ENCODE data around the gene LAMP2.
"Not testable (repeated sequence)": the region's sequence is repeated elsewhere in the genome, so short reads cannot be mapped to it uniquely, and the experiment has no call there.

Gene LAMP2

DNA sequence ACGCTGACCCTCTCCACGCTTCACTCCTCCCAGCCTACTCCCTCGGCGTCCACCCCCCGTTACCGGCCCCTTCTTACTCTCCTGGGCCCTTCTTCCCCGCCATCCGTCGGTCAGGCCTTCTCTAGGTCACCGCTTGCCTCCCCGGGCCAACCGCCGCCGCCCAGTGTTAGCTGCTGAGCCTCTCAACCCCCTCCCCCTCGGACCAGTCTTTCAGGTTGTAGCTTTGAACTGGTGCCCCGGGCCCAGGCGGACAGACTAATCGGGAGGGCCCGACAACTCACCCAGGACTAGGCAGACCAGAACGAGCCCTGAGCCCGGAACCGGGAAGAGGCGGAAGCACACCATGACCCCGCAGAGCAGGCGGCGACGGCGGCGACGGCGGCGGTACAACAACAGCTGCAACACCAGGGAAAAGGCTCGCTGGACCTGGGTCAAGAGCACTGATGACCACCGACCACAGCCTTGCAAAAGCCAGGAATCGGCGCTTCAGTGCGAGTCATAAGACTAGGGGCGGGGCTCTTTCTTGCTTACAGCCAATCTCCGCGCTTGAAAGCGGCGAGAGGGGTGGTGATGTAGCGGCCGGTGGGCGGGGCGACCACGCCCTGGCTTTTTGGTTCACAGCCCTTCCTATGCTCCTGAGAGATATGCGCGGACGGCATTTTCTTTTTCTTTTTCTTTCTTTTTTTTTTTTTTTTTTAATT, at the start of gene LAMP2:
Gene LAMP2, minus strand, starts transcription at position 472 of the 701 bp plus-strand sequence. Its CDS starts 127 bp downstream, at position 345.
- DNase-seq: peak; percentile 73 to 77

DNA sequence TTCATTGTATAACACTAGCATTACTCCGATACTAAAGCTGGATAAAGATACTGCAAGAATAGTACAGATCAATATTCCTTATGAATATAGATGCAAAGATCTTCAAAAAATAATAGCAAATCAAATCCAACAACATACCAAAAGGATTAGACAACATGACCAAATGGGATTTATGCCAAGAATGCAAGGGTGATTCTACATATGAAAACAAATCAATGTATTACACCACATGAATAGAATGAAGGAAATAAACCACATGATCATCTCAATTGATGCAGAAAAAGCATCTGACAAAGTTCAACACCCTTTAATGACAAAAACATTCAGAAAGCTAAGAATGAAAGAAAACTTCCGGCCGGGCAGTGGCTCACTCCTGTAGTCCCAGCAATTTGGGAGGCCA, 48.8 kb upstream of the LAMP2 start:
- DNase-seq: no peak

DNA sequence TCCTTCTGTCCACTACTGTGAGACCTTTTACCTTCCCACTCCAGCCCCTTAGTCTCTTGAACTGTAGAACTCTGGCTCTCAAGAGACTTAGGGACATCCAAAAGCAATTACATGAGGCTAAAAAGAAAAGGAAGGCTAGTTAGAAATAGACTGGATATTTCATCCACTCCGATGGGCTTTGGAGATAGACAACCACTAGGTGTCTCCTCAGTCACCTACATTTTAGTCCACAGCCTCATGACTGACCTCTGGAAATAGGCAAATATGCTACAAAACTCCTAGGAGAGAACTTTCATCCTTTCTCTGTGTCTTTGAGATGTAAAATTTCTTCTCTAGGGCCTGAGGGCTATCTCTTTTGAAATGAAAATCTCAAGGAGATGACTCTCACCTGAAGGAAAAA, 45.1 kb upstream of the LAMP2 start:
- DNase-seq: no peak

DNA sequence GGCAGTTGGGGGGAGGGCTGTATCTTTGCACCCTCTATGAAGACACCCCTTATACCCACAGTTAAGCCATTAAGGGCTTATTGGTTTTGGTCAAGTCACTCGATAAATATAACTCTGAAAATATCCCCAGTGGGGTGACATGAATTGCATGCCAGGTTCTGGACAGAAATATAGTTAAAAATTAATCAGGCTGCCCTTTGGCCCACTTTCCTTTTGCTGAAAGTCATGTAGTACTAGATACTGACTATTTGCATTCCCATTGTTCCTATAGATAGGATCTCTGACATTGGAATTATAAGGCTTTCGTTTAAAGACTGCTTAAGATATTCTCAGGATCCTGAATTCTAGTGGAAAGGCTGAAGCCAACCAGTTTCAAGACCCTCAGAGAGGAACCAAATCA, 43.5 kb upstream of the LAMP2 start:
- no peak for DNase-seq

DNA sequence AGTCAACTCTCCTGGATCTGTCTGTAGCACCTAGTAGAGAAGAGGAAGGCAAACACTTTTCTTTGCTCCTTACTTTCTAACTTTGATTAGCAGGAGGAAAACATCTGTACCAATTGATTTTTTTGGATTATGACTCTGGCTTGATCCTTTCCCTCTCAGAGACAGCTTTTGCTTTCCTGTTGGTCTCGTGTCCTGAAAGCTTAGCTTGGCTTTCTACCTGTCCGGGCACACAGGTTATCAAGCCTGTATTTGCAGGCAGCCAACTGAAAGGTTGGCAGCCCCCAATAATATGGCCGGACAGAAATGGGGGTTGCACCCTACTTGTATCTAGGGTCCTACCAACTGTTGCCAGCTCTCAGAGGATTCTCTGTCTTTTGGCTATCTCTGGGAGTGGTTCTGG, 43.1 kb upstream of the LAMP2 start:
- no peak for DNase-seq

DNA sequence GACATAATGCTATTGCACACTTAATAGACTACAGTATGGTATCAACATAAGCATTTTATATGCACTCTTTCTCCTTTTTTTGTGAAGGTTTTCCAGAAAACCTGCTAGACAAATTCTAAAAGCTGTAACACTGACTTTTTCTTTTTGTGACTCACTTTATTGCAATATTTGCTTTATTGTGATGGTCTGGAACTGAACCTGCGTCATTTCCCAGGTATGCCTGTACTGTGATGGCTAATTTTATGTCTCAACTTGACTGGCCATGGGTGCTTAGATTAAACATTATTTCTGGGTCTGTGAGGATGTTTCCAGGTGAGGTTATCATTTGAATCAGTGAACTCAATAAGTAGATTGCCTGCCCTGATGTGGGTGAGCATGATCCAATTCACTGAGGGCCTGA, 35.5 kb upstream of the LAMP2 start:
- DNase-seq: no peak

DNA sequence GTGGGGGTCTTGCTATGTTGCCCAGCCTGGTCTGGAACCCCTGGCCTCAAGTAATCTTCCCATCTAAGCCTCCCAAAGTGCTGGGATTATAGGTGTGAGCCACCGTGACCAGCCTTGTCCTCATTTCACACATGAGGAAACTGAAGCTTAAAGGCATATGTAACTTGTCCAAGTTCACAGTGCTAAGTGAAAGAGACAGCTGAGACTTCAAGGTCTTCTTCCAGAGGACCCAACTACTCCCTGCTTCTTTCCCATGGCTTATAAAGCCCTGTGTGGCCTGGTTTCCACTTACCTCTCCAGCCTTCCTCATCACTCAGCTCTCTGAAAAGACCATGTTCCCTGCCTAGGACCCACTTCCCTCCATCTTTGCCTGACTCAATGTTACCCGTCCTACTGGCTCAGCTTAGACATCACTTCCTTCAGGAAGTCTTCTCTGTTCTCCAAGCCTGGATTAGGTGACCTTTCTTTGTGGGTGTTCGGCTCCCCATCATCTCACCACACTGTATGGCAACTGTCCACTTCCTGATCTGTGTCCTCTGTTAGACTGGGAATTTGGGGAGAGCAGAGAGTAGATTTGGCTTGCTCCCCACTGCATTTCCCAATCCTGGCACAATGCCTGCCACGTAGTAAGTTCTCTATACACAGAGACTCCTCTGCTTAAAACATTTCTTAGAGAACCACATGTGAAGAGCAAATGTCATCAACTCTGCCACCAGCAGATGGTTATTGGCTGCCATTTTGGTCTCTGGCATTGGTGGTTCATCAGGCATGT, 30.4 kb upstream of the LAMP2 start:
- DNase-seq: no peak

DNA sequence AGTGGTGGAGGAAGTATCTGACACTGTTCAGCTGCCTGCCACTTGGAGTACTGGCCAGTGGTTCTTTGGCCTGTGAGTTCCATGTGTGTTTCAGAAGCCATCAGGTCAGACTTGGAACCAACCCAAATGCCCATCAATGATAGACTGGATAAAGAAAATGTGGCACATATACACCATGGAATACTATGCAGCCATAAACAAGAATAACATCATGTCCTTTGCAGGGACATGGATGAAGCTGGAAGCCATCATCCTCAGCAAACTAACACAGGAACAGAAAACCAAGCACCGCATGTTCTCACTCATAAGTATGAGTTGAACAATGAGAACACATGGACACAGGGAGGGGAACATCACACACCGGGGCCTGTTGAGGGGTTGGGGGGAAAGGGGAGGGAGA, 21.0 kb upstream of the LAMP2 start:
- DNase-seq: not testable (repeated sequence)

DNA sequence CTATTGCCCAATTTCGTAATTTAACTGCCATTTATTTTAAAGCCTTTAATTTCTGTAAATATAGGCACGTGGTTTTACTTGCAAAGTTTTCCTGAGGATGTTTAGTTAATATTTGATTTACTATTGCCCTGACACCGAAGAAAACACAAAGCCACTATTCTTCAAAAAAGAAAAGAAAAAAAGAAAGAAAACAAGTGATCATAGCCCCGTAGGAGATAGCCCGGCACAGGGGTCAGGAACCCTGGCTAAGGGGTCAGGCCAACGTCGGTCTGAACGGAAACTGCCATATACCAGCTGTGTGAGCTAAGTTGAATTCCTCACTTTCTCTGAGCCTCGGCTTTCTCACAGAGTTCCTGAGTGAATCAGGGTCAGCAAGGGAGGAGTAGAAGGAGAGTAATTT, 17.7 kb upstream of the LAMP2 start:
- DNase-seq: no peak

DNA sequence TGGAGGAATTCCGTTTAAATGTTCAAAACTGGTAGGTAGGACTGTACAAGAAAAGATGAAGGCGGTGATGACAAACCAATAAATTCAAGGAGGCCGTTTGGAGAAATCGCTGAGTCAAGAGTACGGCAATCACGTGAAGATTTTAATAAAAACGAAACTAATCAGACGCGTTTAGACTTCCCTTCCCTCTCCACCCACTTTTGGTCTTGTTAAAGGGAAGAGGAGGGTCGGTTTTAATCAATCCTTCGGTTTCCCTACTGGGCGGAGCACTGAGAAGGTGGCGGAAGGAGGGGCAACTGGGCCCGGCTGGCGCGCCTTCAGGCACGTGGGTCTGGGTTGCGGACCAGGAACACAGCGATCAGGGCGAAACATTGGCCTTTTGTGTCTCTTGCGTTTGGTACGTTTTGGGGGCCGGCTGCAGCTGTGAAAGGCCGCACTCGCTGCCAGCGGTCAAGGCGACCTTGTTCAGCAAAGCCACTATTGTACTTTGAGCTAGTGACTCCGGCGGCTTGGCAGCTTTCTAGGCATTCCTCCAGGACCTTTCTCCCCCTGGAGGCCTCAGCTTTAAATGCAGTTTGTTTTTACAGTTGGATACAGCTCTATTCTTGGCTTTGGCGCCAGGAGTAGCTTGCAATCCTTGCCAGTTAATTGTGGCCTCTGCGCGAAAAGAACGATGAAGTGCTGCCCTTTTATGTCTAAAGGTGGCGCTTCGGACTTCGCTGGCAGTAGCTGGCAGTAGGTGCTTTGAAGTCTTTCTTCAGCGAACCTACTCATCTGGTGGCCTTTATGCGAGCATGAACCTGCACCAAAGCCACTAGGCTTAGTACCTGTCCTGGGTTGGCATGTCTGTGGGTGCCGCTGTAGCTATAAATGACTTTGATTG, 16.8 kb upstream of the LAMP2 start:
- peak; percentile 45 to 57 for DNase-seq

DNA sequence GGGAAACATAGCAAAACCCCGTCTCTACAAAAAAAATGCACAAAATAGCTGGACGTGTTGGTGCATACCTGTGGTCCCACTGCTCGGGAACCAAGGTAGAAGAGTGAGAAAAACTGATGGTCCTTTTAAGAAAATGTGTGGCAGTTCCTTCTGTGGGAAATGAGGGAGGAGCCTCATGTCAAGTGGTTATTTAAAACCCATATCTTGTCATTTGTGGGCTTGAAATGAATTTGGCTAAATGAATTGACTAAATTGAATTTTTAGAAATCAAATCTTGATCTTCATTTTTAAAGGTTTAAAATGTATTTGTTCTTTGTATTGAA, 16.2 kb upstream of the LAMP2 start:
- DNase-seq: no peak

DNA sequence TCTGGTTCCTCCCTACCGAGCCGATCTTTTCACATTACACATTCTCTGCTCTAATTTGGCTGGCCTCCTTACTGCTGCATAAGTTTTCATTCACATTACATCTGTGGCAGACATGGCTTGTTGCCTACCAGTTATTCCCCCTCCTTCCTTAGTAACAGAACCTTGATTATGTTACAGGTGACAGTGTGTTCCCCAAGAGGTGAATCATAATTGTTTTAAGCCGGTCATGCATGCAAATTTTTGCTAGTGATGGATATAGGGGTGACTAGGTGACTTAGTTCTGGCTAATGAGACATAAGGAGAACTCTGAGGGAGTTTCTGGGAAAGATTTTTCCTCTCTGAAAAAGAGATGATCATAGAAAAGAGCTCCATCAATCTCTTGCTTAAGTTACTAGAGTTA, 8.4 kb upstream of the LAMP2 start:
- no peak for DNase-seq

DNA sequence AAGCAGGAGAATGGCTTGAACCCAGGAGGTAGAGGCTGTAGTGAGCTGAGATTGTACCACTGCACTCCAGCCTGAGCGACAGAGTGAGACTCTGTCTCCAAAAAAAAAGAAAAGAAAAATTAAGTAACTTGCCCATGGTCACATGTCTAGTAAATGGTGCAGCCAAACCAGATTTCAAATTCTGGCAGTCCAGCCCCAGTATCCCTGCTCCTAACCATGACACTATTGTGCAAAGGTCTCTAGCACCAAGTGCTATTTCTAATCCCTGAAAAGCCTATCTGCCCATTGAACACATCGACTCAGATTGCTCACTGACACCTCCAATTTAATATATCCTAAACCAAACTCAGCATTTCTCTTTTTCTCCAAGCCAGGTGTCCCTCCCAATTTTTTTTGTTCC, 7.6 kb upstream of the LAMP2 start:
- no peak for DNase-seq

DNA sequence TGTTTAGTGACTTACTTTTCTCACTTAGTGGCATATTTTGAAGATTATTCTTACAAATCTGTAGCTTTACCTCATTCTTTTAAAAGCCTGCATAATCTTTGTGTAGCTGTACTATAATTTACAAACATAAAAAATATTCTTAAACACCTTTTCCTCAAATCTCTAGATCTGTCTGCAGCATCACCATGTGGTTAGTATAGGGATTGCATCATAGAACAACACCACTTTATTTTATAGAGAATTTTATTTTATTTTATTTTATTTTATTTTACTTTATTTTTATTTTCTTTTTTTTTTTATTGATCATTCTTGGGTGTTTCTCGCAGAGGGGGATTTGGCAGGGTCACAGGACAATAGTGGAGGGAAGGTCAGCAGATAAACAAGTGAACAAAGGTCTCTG, 6.4 kb upstream of the LAMP2 start:
- DNase-seq: not testable (repeated sequence)

DNA sequence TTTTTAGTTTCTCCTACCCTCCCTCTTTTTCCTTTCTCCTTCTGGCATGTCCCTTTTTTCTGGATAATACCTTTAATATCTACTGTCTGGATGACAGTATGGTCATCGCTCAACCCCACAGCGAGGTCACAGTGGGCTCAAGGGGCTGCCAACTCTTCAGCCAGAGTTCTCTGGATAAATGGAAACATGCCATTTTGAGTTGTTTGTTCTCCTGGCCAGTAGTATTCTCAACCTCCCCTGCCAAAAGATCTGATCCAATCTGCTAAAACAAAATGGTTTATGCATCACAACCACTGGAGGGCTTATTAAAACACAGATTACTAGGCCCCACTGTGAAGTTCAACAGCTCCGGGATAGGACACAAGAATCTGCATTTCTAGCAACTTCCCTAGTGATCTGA, 5.0 kb upstream of the LAMP2 start:
- no peak for DNase-seq

DNA sequence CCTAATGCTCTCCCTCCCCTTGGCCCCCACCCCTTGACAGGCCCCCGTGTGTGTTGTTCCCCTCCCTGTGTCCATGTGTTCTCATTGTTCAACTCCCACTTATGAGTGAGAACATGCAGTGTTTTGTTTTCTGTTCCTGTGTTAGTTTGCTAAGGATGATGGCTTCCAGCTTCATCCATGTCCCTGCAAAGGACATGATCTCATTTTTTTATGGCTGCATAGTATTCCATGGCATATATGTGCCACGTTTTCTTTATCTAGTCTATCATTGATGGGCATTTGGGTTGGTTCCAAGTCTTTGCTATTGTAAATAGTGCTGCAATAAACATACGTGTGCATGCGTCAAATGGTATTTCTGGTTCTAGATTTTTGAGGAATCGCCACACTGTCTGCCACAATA, 561 bp upstream of the LAMP2 start:
- not testable (repeated sequence) for DNase-seq

DNA sequence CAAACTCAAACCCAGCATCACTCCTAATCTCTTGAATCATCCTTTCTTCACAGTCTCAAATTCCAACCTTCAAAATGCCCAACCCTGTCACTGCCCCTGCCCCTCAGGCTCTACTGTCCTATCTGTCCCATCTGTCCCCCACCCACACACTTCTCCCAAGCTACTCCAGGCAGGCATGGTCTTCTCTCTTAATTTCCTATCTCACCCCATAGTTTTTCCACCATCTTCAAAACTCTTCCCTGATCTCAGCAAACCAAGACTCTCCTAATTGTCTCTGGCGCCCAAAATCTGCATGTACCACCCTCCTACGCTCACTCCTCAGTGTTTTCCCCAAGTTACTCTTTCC, 644 bp downstream of the LAMP2 start:
- no peak for DNase-seq

DNA sequence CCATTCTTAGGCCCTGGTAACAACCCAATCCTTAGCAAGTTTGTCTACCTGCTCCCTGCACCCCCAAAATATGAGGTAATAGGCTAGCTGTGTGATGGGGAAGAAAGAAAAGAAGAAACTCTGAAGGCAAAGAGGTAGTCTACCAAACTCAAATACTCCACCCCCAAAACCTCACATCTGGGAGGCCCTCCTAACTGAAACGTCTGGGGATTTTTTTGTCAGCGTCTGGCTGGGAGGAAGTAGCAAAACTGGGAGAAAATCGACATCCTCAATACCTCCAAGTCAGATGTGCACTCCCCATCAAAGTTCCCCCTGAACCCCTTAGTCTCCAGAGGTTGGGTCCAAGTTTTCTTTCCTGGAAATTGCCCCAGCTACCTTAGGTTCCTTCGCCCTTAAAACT, 1.0 kb downstream of the LAMP2 start:
- no peak for DNase-seq

DNA sequence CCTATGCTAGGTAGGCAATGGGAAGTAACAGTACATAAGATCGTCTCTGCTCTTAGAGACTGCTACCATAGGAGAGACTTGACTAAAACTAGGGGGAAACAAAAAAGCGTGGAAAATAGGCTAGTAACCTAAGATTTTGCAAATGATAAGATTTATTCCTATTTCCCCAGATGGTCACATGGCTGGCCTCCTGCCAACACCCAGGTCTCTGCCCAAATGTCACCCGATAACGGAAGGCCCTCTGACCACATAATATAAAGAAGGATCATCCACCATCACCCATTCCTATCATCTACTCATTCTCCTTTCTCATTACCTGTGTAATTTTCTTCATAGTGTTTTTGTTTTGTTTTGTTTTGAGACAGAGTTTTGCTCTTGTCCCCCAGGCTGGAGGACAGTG, 4.7 kb downstream of the LAMP2 start:
- DNase-seq: no peak

DNA sequence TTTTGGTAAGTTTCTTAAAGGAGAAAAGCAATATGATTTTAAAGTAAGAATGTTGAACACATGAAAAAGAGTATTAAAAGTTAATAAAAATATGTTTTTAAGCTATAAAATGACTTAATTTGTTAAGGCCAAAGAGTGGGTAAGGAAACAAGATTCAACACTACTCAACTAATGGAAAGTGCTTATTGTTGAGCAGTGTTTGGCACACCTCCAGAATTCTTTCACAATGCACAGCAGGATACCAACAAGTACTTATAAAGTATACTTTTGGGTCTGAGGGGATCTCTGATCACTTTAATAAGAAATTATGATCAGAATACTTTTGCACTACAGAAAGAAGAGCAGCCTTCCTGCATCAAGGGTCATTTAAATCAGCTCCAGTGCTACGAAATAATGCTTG, 5.9 kb downstream of the LAMP2 start:
- no peak for DNase-seq

DNA sequence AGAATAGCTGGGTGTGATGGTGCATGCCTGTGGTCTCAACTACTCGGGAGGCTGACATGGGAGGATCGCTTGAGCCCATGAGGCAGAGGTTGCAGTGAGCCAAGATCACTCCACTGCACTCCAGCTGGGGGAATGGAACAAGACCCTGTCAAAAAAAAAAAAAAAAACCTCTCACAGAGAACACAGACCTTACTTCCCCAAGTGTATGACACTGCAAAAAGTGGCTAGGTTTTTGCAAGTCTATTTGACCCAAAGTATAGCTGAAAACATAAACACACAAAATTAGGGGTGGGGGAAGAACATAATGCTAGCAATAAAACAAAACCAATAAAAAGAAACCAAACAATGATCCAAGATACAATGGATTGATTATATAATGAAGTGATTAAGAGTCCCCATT, 6.7 kb downstream of the LAMP2 start:
- no peak for DNase-seq

DNA sequence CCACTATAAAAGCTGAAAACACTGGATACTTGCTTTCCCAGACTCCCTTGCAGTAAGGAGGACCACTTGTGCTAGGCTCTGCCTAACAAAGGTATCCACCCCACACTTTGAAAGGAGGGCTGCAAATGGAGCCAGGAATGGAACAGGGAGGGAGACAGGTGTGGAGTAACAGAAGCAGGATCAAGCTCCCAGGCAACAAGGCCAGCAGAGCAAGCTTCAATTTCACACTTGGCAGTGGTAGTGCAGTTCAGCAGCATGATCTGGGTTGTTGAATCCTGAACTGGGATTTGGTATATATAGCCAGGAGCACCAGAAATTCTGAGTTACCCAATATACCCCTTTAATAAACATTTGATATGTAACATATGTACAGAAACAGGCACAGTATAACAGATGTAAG, 9.8 kb downstream of the LAMP2 start:
- DNase-seq: no peak

DNA sequence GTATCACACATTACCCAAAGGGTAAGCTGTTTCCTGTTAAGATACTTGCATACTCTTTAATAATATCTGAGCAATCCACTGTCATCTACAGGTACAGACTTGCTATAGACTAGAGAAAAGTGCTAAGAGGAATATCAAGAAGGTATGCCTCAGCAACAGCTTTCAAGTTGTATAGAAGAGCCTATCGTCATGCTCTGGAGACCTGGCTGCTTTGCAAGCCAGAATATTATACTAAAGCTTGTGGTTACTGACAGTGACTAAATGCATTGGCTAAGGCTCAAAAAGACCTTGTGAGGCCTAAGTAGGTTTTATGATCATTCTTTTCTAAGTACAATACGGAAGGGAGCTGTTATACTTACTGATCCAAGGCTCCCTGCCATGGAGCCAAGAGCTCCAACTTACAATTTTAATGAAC, 11.3 kb downstream of the LAMP2 start:
- no peak for DNase-seq

DNA sequence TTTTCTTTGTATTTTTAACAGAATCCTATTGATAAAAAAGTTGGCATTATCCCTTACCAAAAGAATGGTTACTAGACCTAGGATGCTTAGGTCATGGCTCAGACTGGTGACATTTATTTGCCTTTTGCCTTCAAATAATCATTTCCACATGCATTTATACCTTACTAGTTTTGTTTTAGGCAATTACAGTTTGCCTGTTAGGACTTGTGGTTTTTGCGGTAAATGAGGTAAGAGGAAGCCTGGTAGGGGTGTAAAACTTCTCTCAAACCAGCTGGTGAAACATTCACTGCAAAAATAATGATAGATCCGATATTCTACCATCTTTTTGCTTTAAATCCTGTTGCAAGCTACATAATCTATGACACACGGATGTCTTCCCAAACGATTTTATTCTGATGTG, 12.1 kb downstream of the LAMP2 start:
- no peak for DNase-seq

Data from stimulated activated CD4-positive, alpha-beta T cell treated with anti-CD3 and anti-CD28 coated beads, Interleukin-4, amount 100 ng/mL, for 4 hours (primary cell).